ENCODE data around the gene MAP6.

MAP6 gene

DNA sequence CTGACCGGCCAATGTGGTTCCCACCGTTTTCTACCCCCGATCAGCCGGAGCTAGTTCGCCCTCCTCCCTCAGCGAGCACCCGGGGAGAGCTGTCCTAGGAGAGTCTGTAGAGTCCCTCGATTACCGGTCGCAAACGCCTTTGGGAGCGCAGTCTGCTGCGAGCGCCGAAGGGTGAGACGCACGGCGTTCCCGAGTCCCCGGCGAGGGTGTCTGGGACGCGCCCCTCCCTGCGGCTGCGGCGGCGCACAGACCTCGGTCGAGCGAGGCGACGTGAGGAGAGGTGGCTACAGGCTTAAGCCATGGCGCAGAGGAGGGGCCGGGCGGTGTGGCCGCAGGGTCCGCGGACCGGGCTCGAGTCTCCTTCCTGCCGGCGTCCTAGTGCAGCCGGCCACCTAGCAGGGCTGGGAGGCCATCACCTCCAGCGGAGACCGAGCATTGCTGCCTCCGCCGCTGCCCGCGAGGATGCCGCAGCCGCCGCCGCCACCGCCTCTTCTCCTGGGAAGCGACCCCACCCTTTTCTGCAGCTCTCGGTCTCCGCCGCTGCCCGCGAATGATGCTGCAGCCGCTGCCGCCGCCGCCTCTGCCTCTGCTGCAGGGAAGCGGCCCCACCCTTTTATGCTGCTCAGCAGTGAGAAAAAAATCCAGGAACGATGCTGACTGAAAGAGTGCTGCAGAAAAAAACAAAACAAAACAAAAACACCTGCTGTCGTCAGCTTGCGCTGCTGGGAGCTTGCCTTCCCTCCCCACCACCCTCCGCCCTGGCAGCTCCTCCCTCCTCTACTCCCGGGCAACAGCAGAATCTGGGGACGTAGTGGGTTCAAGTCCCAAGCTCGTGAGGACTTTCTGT lies at the start of gene MAP6:
MAP6 (minus strand) TSS at position 588 of the 847 bp plus-strand sequence. CDS start 669 bp downstream, outside the sequence.
- TF ChIP-seq, protein P1, sequence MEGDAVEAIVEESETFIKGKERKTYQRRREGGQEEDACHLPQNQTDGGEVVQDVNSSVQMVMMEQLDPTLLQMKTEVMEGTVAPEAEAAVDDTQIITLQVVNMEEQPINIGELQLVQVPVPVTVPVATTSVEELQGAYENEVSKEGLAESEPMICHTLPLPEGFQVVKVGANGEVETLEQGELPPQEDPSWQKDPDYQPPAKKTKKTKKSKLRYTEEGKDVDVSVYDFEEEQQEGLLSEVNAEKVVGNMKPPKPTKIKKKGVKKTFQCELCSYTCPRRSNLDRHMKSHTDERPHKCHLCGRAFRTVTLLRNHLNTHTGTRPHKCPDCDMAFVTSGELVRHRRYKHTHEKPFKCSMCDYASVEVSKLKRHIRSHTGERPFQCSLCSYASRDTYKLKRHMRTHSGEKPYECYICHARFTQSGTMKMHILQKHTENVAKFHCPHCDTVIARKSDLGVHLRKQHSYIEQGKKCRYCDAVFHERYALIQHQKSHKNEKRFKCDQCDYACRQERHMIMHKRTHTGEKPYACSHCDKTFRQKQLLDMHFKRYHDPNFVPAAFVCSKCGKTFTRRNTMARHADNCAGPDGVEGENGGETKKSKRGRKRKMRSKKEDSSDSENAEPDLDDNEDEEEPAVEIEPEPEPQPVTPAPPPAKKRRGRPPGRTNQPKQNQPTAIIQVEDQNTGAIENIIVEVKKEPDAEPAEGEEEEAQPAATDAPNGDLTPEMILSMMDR (IDR thresholded peaks at IDR 0.05; ENCODE audit: low read depth, low read length) = no peak
- DNase-seq (ENCODE audit: extremely low read depth, low read depth) = no peak

DNA sequence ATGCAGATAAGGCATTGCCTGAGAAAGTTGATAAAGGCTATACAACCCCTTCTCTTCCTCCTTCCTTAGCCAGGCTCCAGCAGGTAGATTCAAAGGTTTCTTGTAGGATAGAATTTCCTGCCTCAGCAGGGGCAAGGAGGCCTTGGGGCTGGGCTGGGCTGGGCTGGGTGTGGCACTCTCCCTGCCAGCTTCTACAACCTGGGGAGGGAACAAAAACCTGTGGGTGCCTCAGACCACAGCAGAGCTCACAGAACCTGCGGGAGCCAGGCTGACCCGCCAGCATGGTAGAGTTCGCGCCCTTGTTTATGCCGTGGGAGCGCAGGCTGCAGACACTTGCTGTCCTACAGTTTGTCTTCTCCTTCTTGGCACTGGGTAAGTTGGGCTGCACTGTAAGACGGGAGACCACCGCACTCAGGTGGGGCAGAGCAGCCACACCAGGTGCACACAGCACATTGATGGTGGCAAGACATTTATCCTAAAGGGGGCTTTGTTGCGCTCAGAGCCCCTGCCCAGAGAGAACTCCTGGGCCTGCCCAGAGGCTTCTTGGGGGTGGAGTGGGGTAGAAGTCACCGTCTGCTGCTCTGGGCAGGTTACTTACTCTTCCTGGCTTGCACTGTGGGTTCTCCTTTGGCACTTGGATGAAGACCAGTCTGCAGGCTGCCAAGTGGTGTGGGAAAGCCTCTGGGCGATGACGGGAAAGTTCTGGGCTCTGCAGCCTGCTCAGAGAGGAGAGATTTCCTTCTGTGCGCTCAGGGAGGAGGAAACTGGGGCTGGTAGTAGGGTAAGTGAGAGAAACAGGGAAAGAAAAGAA lies 49.0 kb upstream of the MAP6 start, which contains the start of gene MOGAT2:
MOGAT2 (plus strand) TSS at position 231 of the 811 bp plus-strand sequence; CDS start at position 282, 51 bp downstream.
- no peak for DNase-seq (ENCODE audit: extremely low read depth, low read depth)
- TF ChIP-seq, protein P1 (IDR thresholded peaks at IDR 0.05; ENCODE audit: low read depth, low read length) = no peak

DNA sequence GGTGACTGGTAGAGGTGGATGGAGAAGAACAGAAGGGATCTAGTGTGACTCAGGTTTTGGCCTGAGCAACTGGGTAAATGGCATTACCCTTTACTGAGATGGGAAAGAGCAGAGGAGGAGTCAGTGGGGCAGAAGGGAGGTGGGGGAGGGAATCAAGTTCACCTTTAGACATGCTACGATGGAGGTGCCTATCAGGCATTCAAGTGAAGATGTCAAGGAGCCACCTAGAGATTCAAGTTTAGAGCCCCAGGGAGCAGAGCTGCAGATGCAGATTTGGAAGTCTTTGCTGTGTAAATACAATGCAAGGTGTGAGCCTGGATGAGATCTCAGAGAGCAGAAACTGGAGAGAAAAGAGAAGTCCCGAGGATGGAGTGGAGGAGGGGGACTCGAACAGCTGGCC lies 47.8 kb upstream of the MAP6 start:
- TF ChIP-seq, protein P1 (IDR thresholded peaks at IDR 0.05; ENCODE audit: low read depth, low read length) = no peak
- DNase-seq (ENCODE audit: extremely low read depth, low read depth) = no peak

DNA sequence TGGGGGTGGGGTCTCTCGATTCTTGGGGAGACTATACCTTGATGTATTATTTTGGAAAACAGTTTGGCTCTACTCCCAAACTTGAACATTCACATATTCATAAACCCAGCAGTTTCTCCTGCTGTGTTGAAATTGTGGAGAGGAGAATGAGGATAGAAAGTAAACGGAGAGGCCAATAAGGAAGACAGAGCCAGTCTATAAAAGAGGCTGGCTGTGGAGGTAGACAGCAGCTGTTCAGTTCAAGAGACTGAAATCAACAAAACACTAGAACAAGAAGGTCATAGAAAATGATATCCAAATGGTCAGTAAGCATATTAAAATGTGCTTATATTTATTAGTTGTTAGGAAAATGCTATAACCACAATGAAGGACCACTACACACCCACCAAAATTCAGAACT lies 46.9 kb upstream of the MAP6 start:
- TF ChIP-seq, protein P1 (IDR thresholded peaks at IDR 0.05; ENCODE audit: low read depth, low read length) = no peak
- DNase-seq (ENCODE audit: extremely low read depth, low read depth) = no peak

DNA sequence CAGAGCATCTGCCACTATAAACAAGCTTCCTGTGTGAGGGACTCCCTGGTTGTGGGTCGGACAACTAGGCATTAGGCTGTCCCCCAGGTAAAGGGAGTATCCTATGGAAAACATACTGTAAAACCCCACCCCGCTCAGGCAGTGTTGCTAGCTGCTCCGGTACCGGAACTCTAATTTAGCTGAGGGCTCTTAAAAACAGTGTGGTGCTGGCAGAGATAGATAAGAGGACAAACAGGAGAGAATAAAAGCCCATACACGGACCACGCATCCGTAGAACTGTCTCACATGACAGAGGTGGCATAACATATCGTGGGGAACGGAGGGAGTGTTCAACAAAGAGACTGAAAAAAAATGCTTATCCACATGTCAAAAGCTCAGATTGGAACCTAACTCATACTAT lies 45.4 kb upstream of the MAP6 start:
- TF ChIP-seq, protein P1 (IDR thresholded peaks at IDR 0.05; ENCODE audit: low read depth, low read length) = no peak
- DNase-seq (ENCODE audit: extremely low read depth, low read depth) = no peak

DNA sequence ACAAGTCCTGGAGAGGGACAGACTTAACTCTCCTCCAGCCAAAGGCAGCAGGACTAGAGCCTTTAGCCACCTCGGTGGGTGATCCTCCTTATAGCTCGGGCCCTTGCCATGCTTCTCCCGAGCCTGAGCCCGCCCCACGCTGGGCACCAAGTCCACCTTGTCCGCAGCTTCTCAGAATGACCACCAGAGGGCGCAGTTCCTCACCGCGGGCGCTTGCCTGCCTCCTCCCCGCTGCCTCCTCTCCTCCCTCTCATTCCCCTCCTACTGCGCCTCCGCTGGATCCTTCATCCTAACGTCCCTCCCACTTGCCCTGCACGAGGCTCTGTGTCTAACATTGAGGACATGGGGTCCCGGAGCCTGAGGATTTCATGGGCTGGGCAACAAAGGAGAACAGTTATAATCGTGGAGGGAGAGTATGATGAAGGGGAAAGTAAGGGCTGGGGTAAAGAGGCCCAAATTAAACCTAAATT lies 37.5 kb upstream of the MAP6 start:
- TF ChIP-seq, protein P1 (IDR thresholded peaks at IDR 0.05; ENCODE audit: low read depth, low read length) = peak; percentile 93
- peak; percentile 31 for DNase-seq (ENCODE audit: extremely low read depth, low read depth)

All from AG09319 (cell line).